GM23338 (cell line): ENCODE data around the gene TMEM213. TPM values are rescaled to one million over a fixed set of nuclear protein-coding genes. Genes with fewer than 3 reads are reported as not detected.
"Not testable (repeated sequence)": the region's sequence is repeated elsewhere in the genome, so short reads cannot be mapped to it uniquely, and the experiment has no call there.

ENCODE experiments used
- ATAC-seq: fragments of 200-7000 bp; cut with Tn5 transposase; 3 replicates; pipeline ENCODE4 v1.9.1; 2020
- DNase-seq: peaks from one replicate; pipeline ENCODE4 v3.0.0-alpha.2; 2015; ENCODE audit warnings: low spot score
- H2AFZ ChIP-seq: fragments of 200-600 bp; sonication (generic); 2 replicates; pipeline ENCODE4 v1.8.0; 2016; ENCODE audit warnings: antibody characterized with exemption, mild to moderate bottlenecking, moderate library complexity
- H3F3A ChIP-seq: fragments of 200-600 bp; sonication (generic); replicated peaks from 2 replicates; pipeline ENCODE4 v1.8.0; 2017; ENCODE audit warnings: antibody characterized with exemption, mixed run types, low read depth
- H3K27ac ChIP-seq: fragments of 200-600 bp; sonication (generic); 2 replicates; pipeline ENCODE4 v1.6.1; 2016; ENCODE audit warnings: low read depth
- H3K27me3 ChIP-seq: fragments of 200-600 bp; sonication (generic); 2 replicates; pipeline ENCODE4 v1.8.0; 2016; ENCODE audit warnings: mild to moderate bottlenecking, mixed run types, moderate library complexity; ENCODE audit not compliant: insufficient read depth
- H3K36me3 ChIP-seq: fragments of 200-600 bp; sonication (generic); 2 replicates; pipeline ENCODE4 v1.8.0; 2016; ENCODE audit warnings: mild to moderate bottlenecking; ENCODE audit not compliant: insufficient read depth
- H3K4me1 ChIP-seq: fragments of 200-600 bp; sonication (generic); 2 replicates; pipeline ENCODE4 v1.8.0; 2016; ENCODE audit warnings: mild to moderate bottlenecking, moderate library complexity; ENCODE audit not compliant: insufficient read depth
- H3K4me2 ChIP-seq: fragments of 200-600 bp; sonication (generic); 2 replicates; pipeline ENCODE4 v1.7.1; 2017; ENCODE audit warnings: mixed run types
- H3K4me3 ChIP-seq: fragments of 200-600 bp; sonication (generic); 2 replicates; pipeline ENCODE4 v1.6.1; 2016; ENCODE audit warnings: mixed run types
- H3K79me2 ChIP-seq: fragments of 200-600 bp; sonication (generic); replicated peaks from 2 replicates; pipeline ENCODE4 v1.8.0; 2017; ENCODE audit warnings: mild to moderate bottlenecking; ENCODE audit not compliant: insufficient read depth
- H3K9me2 ChIP-seq: fragments of 200-600 bp; sonication (generic); 2 replicates; pipeline ENCODE4 v1.8.0; 2017; ENCODE audit not compliant: insufficient read depth
- H4K20me1 ChIP-seq: fragments of 200-600 bp; sonication (generic); replicated peaks from 2 replicates; pipeline ENCODE4 v1.8.0; 2017; ENCODE audit warnings: mild to moderate bottlenecking; ENCODE audit not compliant: insufficient read depth
- H3K27ac Mint-ChIP-seq: 2 replicates; pipeline ENCODE4 v1.8.0; 2020; ENCODE audit warnings: inconsistent platforms, mild to moderate bottlenecking, moderate library complexity, mixed read lengths
- H3K27me3 Mint-ChIP-seq: 3 replicates; pipeline ENCODE4 v1.8.0; 2022; ENCODE audit warnings: low read depth, mild to moderate bottlenecking, moderate library complexity, mixed read lengths, inconsistent platforms; ENCODE audit not compliant: insufficient read depth, poor library complexity
- H3K36me3 Mint-ChIP-seq: 3 replicates; pipeline ENCODE4 v1.8.0; 2021; ENCODE audit warnings: low read depth, mild to moderate bottlenecking, inconsistent platforms, moderate library complexity, mixed read lengths
- H3K4me1 Mint-ChIP-seq: 3 replicates; pipeline ENCODE4 v1.8.0; 2020; ENCODE audit warnings: mild to moderate bottlenecking, inconsistent platforms, mixed read lengths
- H3K4me3 Mint-ChIP-seq: 3 replicates; pipeline ENCODE4 v1.8.0; 2021; ENCODE audit warnings: moderate library complexity, mild to moderate bottlenecking, inconsistent platforms, mixed read lengths
- H3K9me3 Mint-ChIP-seq: 3 replicates; pipeline ENCODE4 v1.8.0; 2020; ENCODE audit warnings: moderate library complexity, mild to moderate bottlenecking, inconsistent platforms, mixed read lengths
- CREB1 ChIP-seq: fragments of 250-450 bp; sonication (Bioruptor Pico); IDR thresholded peaks from 2 replicates; pipeline ENCODE4 v1.5.0; 2020; ENCODE audit warnings: low read depth, mild to moderate bottlenecking, moderate library complexity
- CTCF ChIP-seq, 2 experiments: fragments of 200-600 bp in 1 of 2; sonication (generic) in 1 of 2; conservative IDR thresholded peaks; 2 replicates each; pipeline versions ENCODE4 v1.5.1 to v1.6.1; 2016 to 2017; ENCODE audit warnings: antibody characterized with exemption in 2 of 2, low read depth in 2 of 2, mild to moderate bottlenecking in 2 of 2, moderate library complexity in 1 of 2
- ETS1 ChIP-seq: IDR thresholded peaks from 2 replicates; pipeline ENCODE4 v1.6.1; 2016; ENCODE audit warnings: antibody characterized with exemption
- JUNB ChIP-seq: IDR thresholded peaks from one replicate; pipeline ENCODE4 v1.6.1; 2016; ENCODE audit warnings: antibody characterized with exemption; ENCODE audit not compliant: unreplicated experiment
- NANOG ChIP-seq: IDR thresholded peaks from 2 replicates; pipeline ENCODE4 v1.6.1; 2016; ENCODE audit warnings: antibody characterized with exemption, borderline replicate concordance
- POLR2AphosphoS5 ChIP-seq: IDR thresholded peaks from 2 replicates; pipeline ENCODE4 v1.6.1; 2016; ENCODE audit warnings: antibody characterized with exemption, low read depth
- REST ChIP-seq: IDR thresholded peaks from one replicate; pipeline ENCODE4 v1.6.1; 2018; ENCODE audit warnings: antibody characterized with exemption; ENCODE audit not compliant: unreplicated experiment
- STAT1 ChIP-seq: IDR thresholded peaks from one replicate; pipeline ENCODE4 v1.6.1; 2016; ENCODE audit warnings: antibody characterized with exemption; ENCODE audit not compliant: unreplicated experiment
- ZNF114 ChIP-seq: fragments of 250-450 bp; sonication (Bioruptor Pico); IDR thresholded peaks from 2 replicates; pipeline ENCODE4 v1.5.0; 2020; ENCODE audit warnings: mild to moderate bottlenecking, moderate library complexity
- ZNF331 ChIP-seq: fragments of 250-450 bp; sonication (Bioruptor Pico); IDR thresholded peaks from 2 replicates; pipeline ENCODE4 v1.5.0; 2020; ENCODE audit warnings: low read depth, mild to moderate bottlenecking, moderate library complexity
- ZNF462 ChIP-seq: fragments of 250-450 bp; sonication (Bioruptor Pico); IDR thresholded peaks from 2 replicates; pipeline ENCODE4 v1.5.0; 2020; ENCODE audit warnings: mild to moderate bottlenecking, moderate library complexity
- polyA plus RNA-seq: library from polyadenylated mRNA; unstranded; fragments of >200 nt; fragmentation: Nextera tagmentation; extraction: Ambion mirVana; gene quantifications from 2 replicates; pipeline ENCODE4 v1.2.1, GENCODE V29; 2016
- total RNA-seq: library from RNA; depleted of rRNA; stranded (reverse); fragments of >200 nt; shearing (Covaris generic); gene quantifications from 2 replicates; pipeline ENCODE4 v1.2.3, GENCODE V29; 2014

TMEM213 gene
- total and polyA plus RNA-seq, 2 experiments from 2014 or later, result 0.89 TPM; not detected in 1

- H3K27me3 ChIP-seq, H3K27ac Mint-ChIP-seq, H3K4me1 ChIP-seq, H3K4me3 ChIP-seq, H3K27ac ChIP-seq, DNase-seq, H4K20me1 ChIP-seq, H3K4me2 ChIP-seq, H3K79me2 ChIP-seq, H2AFZ ChIP-seq, H3K27me3 Mint-ChIP-seq, H3K9me3 Mint-ChIP-seq, H3K4me1 Mint-ChIP-seq, H3K36me3 Mint-ChIP-seq, H3K4me3 Mint-ChIP-seq, H3F3A ChIP-seq, H3K9me2 ChIP-seq, ATAC-seq, H3K36me3 ChIP-seq: not testable (repeated sequence)
These were observed 13.5 kb downstream of the TMEM213 start for GRCh38 chr7:138811327-138811726.

- no peak overlapping the region for H3K27ac ChIP-seq
- H3K4me2 ChIP-seq, result no peak overlapping the region
- H2AFZ ChIP-seq, result no peak overlapping the region
- H4K20me1 ChIP-seq, result no peaks in the 10 kb centered on the region
- DNase-seq, result no peak
- H3K27me3 ChIP-seq, result no peaks in the 10 kb centered on the region
- Mint-ChIP-seq H3K4me3 (no peak overlapping the region), H3K27me3 (no peaks in the 10 kb centered on the region), H3K4me1 (no peaks in the 10 kb centered on the region), H3K9me3 (no peaks in the 10 kb centered on the region), H3K36me3 (no peaks in the 10 kb centered on the region), H3K27ac (no peak overlapping the region)
- ATAC-seq, result no peak
- no peaks in the 10 kb centered on the region for H3K79me2 ChIP-seq
- H3K9me2 ChIP-seq, result 0 out of 2 replicates have a peak, but pooled peaks cover 3% of the 10 kb centered on the region
- H3K4me3 ChIP-seq, result no peak overlapping the region
- H3F3A ChIP-seq, result no peaks in the 10 kb centered on the region
- no peaks in the 10 kb centered on the region for H3K4me1 ChIP-seq
- H3K36me3 ChIP-seq, result no peaks in the 10 kb centered on the region
- TF ChIP-seq STAT1, result no peak
- no peak for TF ChIP-seq ETS1
- TF ChIP-seq ZNF114 (CRISPR knock-in tag), result no peak
- TF ChIP-seq ZNF331 (CRISPR knock-in tag), result no peak
- no peak for TF ChIP-seq CTCF (conservative IDR thresholded peaks at IDR 0.05; ENCODE audit: low read depth in 2 of 2)
- TF ChIP-seq CREB1 (CRISPR knock-in tag), result no peak
- no peak for TF ChIP-seq ZNF462
- TF ChIP-seq REST, result no peak
- TF ChIP-seq JUNB, result no peak
- TF ChIP-seq POLR2AphosphoS5, result no peak
- TF ChIP-seq NANOG, result no peak
These were observed 16.2 kb downstream of the TMEM213 start for GRCh38 chr7:138813945-138814344.
